ENCODE results near the gene EFR3B. TPM values are rescaled to one million over a fixed set of nuclear protein-coding genes. Genes with fewer than 3 reads are reported as not detected.

The EFR3B gene
- total RNA-seq, 1 experiment from 2014 or later = 7.0 TPM

DNA sequence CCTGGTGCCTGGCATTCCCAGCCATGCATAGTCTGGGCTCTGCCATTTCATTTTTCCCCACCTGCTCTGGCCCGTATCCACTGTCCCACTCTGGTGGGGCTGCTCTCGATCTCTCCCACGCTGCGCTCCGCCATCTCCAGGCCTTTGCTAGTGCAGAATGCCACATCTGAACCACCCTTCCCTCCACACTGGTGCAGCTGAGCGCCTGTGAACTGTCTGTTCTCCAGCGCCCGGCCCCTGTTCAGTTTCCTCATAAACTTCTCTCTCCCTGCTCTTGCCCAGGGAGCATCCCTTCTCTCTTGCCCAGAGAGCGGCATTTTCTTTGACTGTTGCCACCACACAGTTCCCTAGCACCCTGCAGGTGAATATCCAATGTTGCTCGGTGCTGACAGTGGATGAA lies 105.0 kb downstream of the EFR3B start:
- no peaks in the 10 kb centered on the region for H3K9me3 Mint-ChIP-seq
- Histone ChIP-seq H3K9me3 (ENCODE audit: control insufficient read depth, low read depth, low read length) (no peaks in the 10 kb centered on the region), H2BK5ac (ENCODE audit: insufficient read length, low read length) (no peak overlapping the region), H3K23ac (ENCODE audit: insufficient read length, low read depth, low read length) (no peak overlapping the region), H2AK5ac (ENCODE audit: insufficient read length, low read length) (no peak overlapping the region), H3K27ac (ENCODE audit: insufficient read length, low read depth, low read length) (no peak overlapping the region), H4K8ac (replicated peaks; ENCODE audit: insufficient read length, low read depth, low read length) (no peak overlapping the region), H4K91ac (ENCODE audit: insufficient read length, low read depth, low read length) (no peak overlapping the region), H3K4me2 (ENCODE audit: insufficient read depth, insufficient read length, low read length) (no peak overlapping the region), H2BK20ac (ENCODE audit: low read depth, low read length, poor library complexity, severe bottlenecking) (no peak overlapping the region), H3K27me3 (ENCODE audit: insufficient read depth, low read length) (no peaks in the 10 kb centered on the region), H4K5ac (ENCODE audit: insufficient read length, low read depth, low read length) (no peak overlapping the region), H3K79me1 (ENCODE audit: insufficient read depth, low read depth, low read length, poor library complexity, severe bottlenecking) (no peaks in the 10 kb centered on the region), H2BK12ac (ENCODE audit: insufficient read length, low read depth, low read length) (no peak overlapping the region), H2BK15ac (ENCODE audit: low read depth, low read length) (no peak overlapping the region), H3K14ac (ENCODE audit: insufficient read depth, low read length) (no peak overlapping the region), H3K79me2 (ENCODE audit: insufficient read depth, low read length) (no peaks in the 10 kb centered on the region), H3K18ac (ENCODE audit: insufficient read length, low read depth, low read length) (no peak overlapping the region), H3K56ac (ENCODE audit: insufficient read length, low read depth, low read length) (no peak overlapping the region), H3K23me2 (ENCODE audit: insufficient read length, low read depth, low read length, poor library complexity, severe bottlenecking) (no peaks in the 10 kb centered on the region), H3K4ac (ENCODE audit: low read depth, low read length) (no peak overlapping the region), H2AFZ (ENCODE audit: low read length) (no peak overlapping the region), H3T11ph (ENCODE audit: low read length) (no peak overlapping the region), H4K20me1 (ENCODE audit: control insufficient read depth, insufficient read depth, insufficient read length) (no peaks in the 10 kb centered on the region), H3K9ac (ENCODE audit: extremely low read depth, insufficient read length, low read length) (no peak overlapping the region), H2BK120ac (ENCODE audit: low read depth, low read length, poor library complexity, severe bottlenecking) (no peak overlapping the region), H3K4me1 (ENCODE audit: insufficient read depth, low read length) (no peaks in the 10 kb centered on the region)
- TF ChIP-seq, protein P1, sequence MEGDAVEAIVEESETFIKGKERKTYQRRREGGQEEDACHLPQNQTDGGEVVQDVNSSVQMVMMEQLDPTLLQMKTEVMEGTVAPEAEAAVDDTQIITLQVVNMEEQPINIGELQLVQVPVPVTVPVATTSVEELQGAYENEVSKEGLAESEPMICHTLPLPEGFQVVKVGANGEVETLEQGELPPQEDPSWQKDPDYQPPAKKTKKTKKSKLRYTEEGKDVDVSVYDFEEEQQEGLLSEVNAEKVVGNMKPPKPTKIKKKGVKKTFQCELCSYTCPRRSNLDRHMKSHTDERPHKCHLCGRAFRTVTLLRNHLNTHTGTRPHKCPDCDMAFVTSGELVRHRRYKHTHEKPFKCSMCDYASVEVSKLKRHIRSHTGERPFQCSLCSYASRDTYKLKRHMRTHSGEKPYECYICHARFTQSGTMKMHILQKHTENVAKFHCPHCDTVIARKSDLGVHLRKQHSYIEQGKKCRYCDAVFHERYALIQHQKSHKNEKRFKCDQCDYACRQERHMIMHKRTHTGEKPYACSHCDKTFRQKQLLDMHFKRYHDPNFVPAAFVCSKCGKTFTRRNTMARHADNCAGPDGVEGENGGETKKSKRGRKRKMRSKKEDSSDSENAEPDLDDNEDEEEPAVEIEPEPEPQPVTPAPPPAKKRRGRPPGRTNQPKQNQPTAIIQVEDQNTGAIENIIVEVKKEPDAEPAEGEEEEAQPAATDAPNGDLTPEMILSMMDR (conservative IDR thresholded peaks at IDR 0.05) = no peak
- peaks cover 0 to 15% (median 6%) of the 10 kb centered on the region in 3 experiments; a peak in 5 of 7 replicates for H3K36me3 Mint-ChIP-seq (ENCODE audit: insufficient read depth in 1 of 3, low read depth in 3 of 3)
- DNase-seq = no peak
- no CpG with 5 or more reads among the region's 10 CpGs for WGBS (ENCODE audit: extremely low coverage, insufficient read length, low lambda C conversion rate)
- no peak overlapping the region for H3K4me3 Mint-ChIP-seq
- no peaks in the 10 kb centered on the region for H3K4me1 Mint-ChIP-seq
- peak overlapping the region in 1 of 3 experiments; percentile 11; a peak in 1 of 7 replicates for H3K27ac Mint-ChIP-seq
- H3K27me3 Mint-ChIP-seq (ENCODE audit: low read depth) = no peaks in the 10 kb centered on the region
